ENCODE data around the gene STIMATE. TPM values are rescaled to one million over a fixed set of nuclear protein-coding genes. Genes with fewer than 3 reads are reported as not detected.
A peak's percentile ranks its signal among the peaks of the same experiment; 100 is the strongest.

STIMATE gene
- polyA plus RNA-seq, 1 donor: 5.9 TPM

- Histone ChIP-seq H3K4me3 (ENCODE audit: low read length) (no peak overlapping the region), H3K4me1 (ENCODE audit: control insufficient read depth, insufficient read depth, low read length) (peaks cover 3% of the 10 kb centered on the region), H3K27me3 (ENCODE audit: control insufficient read depth, insufficient read depth, low read length) (no peaks in the 10 kb centered on the region), H3K27ac (ENCODE audit: low read length) (no peak overlapping the region), H3K36me3 (ENCODE audit: control insufficient read depth, insufficient read depth, low read length) (peaks cover 3% of the 10 kb centered on the region), H3K9me3 (ENCODE audit: control insufficient read depth, low read depth, low read length) (no peaks in the 10 kb centered on the region)
- no peak for DNase-seq
- WGBS (ENCODE audit: insufficient coverage, low lambda C conversion rate): no CpG with 5 or more reads among the region's 5 CpGs
These were observed 60.9 kb downstream of the STIMATE start for GRCh38 chr3:52836471-52836845.

GRCh38 chr3:52835766-52836470 lies 61.4 kb downstream of the STIMATE start:
- no peak for DNase-seq
- Histone ChIP-seq H3K4me1 (ENCODE audit: control insufficient read depth, insufficient read depth, low read length) (peaks cover 3% of the 10 kb centered on the region), H3K9me3 (ENCODE audit: control insufficient read depth, low read depth, low read length) (no peaks in the 10 kb centered on the region), H3K27ac (ENCODE audit: low read length) (no peak overlapping the region), H3K4me3 (ENCODE audit: low read length) (no peak overlapping the region), H3K27me3 (ENCODE audit: control insufficient read depth, insufficient read depth, low read length) (no peaks in the 10 kb centered on the region), H3K36me3 (ENCODE audit: control insufficient read depth, insufficient read depth, low read length) (peaks cover 3% of the 10 kb centered on the region)
- no CpG with 5 or more reads among the region's 8 CpGs for WGBS (ENCODE audit: insufficient coverage, low lambda C conversion rate)

GRCh38 chr3:52834871-52835501 lies 62.4 kb downstream of the STIMATE start, which contains the start of gene MUSTN1:
TSS of gene MUSTN1 (minus strand) at chr3:52835019. CDS start at chr3:52834948, 71 bp downstream.
- no CpG with 5 or more reads among the region's 11 CpGs for WGBS (ENCODE audit: insufficient coverage, low lambda C conversion rate)
- H3K4me1 ChIP-seq (ENCODE audit: control insufficient read depth, insufficient read depth, low read length): peaks cover 3% of the 10 kb centered on the region
- H3K4me3 ChIP-seq (ENCODE audit: low read length): no peak within 1 kb of the TSS
- peaks cover 3% of the 10 kb centered on the region for H3K36me3 ChIP-seq (ENCODE audit: control insufficient read depth, insufficient read depth, low read length)
- H3K9me3 ChIP-seq (ENCODE audit: control insufficient read depth, low read depth, low read length): no peaks in the 10 kb centered on the region
- peak in 1 of 2 donors; percentile 8 for DNase-seq
- H3K27ac ChIP-seq (ENCODE audit: low read length): no peak within 1 kb of the TSS
- no peaks in the 10 kb centered on the region for H3K27me3 ChIP-seq (ENCODE audit: control insufficient read depth, insufficient read depth, low read length)

- no peak for DNase-seq
- H3K27ac ChIP-seq (ENCODE audit: low read length): no peak overlapping the region
- H3K36me3 ChIP-seq (ENCODE audit: control insufficient read depth, insufficient read depth, low read length): no peaks in the 10 kb centered on the region
- no peaks in the 10 kb centered on the region for H3K27me3 ChIP-seq (ENCODE audit: control insufficient read depth, insufficient read depth, low read length)
- H3K4me3 ChIP-seq (ENCODE audit: low read length): no peak overlapping the region
- WGBS (ENCODE audit: insufficient coverage, low lambda C conversion rate): no CpG with 5 or more reads among the region's 14 CpGs
- H3K4me1 ChIP-seq (ENCODE audit: control insufficient read depth, insufficient read depth, low read length): peaks cover 3% of the 10 kb centered on the region
- H3K9me3 ChIP-seq (ENCODE audit: control insufficient read depth, low read depth, low read length): no peaks in the 10 kb centered on the region
These were observed 64.1 kb downstream of the STIMATE start for GRCh38 chr3:52833202-52833601.

- Histone ChIP-seq H3K27ac (ENCODE audit: low read length) (no peak overlapping the region), H3K9me3 (ENCODE audit: control insufficient read depth, low read depth, low read length) (no peaks in the 10 kb centered on the region), H3K27me3 (ENCODE audit: control insufficient read depth, insufficient read depth, low read length) (no peaks in the 10 kb centered on the region), H3K36me3 (ENCODE audit: control insufficient read depth, insufficient read depth, low read length) (no peaks in the 10 kb centered on the region), H3K4me1 (ENCODE audit: control insufficient read depth, insufficient read depth, low read length) (peaks cover 3% of the 10 kb centered on the region), H3K4me3 (ENCODE audit: low read length) (no peak overlapping the region)
- WGBS (ENCODE audit: insufficient coverage, low lambda C conversion rate): no CpG with 5 or more reads among the region's 21 CpGs
- no peak for DNase-seq
These were observed 65.6 kb downstream of the STIMATE start for GRCh38 chr3:52831500-52832301.

GRCh38 chr3:52830535-52831258 lies 66.7 kb downstream of the STIMATE start, which contains the start of gene ITIH4:
TSS of gene ITIH4 (minus strand) at chr3:52830672. CDS start at chr3:52830642, 30 bp downstream.
- Histone ChIP-seq H3K9me3 (ENCODE audit: control insufficient read depth, low read depth, low read length) (no peaks in the 10 kb centered on the region), H3K4me1 (ENCODE audit: control insufficient read depth, insufficient read depth, low read length) (peaks cover 3% of the 10 kb centered on the region), H3K36me3 (ENCODE audit: control insufficient read depth, insufficient read depth, low read length) (no peaks in the 10 kb centered on the region), H3K27me3 (ENCODE audit: control insufficient read depth, insufficient read depth, low read length) (no peaks in the 10 kb centered on the region), H3K4me3 (ENCODE audit: low read length) (no peak within 1 kb of the TSS), H3K27ac (ENCODE audit: low read length) (no peak within 1 kb of the TSS)
- no peak for DNase-seq
- no CpG with 5 or more reads among the region's 16 CpGs for WGBS (ENCODE audit: insufficient coverage, low lambda C conversion rate)

GRCh38 chr3:52829906-52830463 lies 67.4 kb downstream of the STIMATE start:
- peaks cover under 1% of the 10 kb centered on the region for H3K4me1 ChIP-seq (ENCODE audit: control insufficient read depth, insufficient read depth, low read length)
- H3K9me3 ChIP-seq (ENCODE audit: control insufficient read depth, low read depth, low read length): no peaks in the 10 kb centered on the region
- DNase-seq: no peak
- no CpG with 5 or more reads among the region's 10 CpGs for WGBS (ENCODE audit: insufficient coverage, low lambda C conversion rate)
- no peaks in the 10 kb centered on the region for H3K36me3 ChIP-seq (ENCODE audit: control insufficient read depth, insufficient read depth, low read length)
- H3K4me3 ChIP-seq (ENCODE audit: low read length): no peak overlapping the region
- no peak overlapping the region for H3K27ac ChIP-seq (ENCODE audit: low read length)
- no peaks in the 10 kb centered on the region for H3K27me3 ChIP-seq (ENCODE audit: control insufficient read depth, insufficient read depth, low read length)

- Histone ChIP-seq H3K9me3 (ENCODE audit: control insufficient read depth, low read depth, low read length) (no peaks in the 10 kb centered on the region), H3K27ac (ENCODE audit: low read length) (no peak overlapping the region), H3K36me3 (ENCODE audit: control insufficient read depth, insufficient read depth, low read length) (no peaks in the 10 kb centered on the region), H3K4me3 (ENCODE audit: low read length) (no peak overlapping the region), H3K27me3 (ENCODE audit: control insufficient read depth, insufficient read depth, low read length) (no peaks in the 10 kb centered on the region), H3K4me1 (ENCODE audit: control insufficient read depth, insufficient read depth, low read length) (no peaks in the 10 kb centered on the region)
- WGBS (ENCODE audit: insufficient coverage, low lambda C conversion rate): no CpG with 5 or more reads among the region's 3 CpGs
- no peak for DNase-seq
These were observed 67.9 kb downstream of the STIMATE start for GRCh38 chr3:52829482-52829881.

- H3K27me3 ChIP-seq (ENCODE audit: control insufficient read depth, insufficient read depth, low read length): no peaks in the 10 kb centered on the region
- DNase-seq: no peak
- H3K9me3 ChIP-seq (ENCODE audit: control insufficient read depth, low read depth, low read length): no peaks in the 10 kb centered on the region
- H3K4me1 ChIP-seq (ENCODE audit: control insufficient read depth, insufficient read depth, low read length): no peaks in the 10 kb centered on the region
- no CpG with 5 or more reads among the region's 10 CpGs for WGBS (ENCODE audit: insufficient coverage, low lambda C conversion rate)
- no peak overlapping the region for H3K27ac ChIP-seq (ENCODE audit: low read length)
- no peak overlapping the region for H3K4me3 ChIP-seq (ENCODE audit: low read length)
- H3K36me3 ChIP-seq (ENCODE audit: control insufficient read depth, insufficient read depth, low read length): peaks cover 1% of the 10 kb centered on the region
These were observed 69.4 kb downstream of the STIMATE start for GRCh38 chr3:52827866-52828376.
